GM10266 (cell line): Measurements from ENCODE around the gene TUBD1.
"Not testable (repeated sequence)": the region's sequence is repeated elsewhere in the genome, so short reads cannot be mapped to it uniquely, and the experiment has no call there.

Experiments
- DNase-seq: peaks from one replicate; pipeline ENCODE4 v3.0.0; 2012; ENCODE audit errors: extremely low spot score
- TF ChIP-seq, protein P1 (sequence below): IDR thresholded peaks from 2 replicates; pipeline ENCODE4 v1.5.1; 2012; ENCODE audit warnings: mild to moderate bottlenecking, low read depth; ENCODE audit not compliant: control insufficient read depth, insufficient read depth; ENCODE audit errors: missing control alignments

TUBD1 gene

DNA sequence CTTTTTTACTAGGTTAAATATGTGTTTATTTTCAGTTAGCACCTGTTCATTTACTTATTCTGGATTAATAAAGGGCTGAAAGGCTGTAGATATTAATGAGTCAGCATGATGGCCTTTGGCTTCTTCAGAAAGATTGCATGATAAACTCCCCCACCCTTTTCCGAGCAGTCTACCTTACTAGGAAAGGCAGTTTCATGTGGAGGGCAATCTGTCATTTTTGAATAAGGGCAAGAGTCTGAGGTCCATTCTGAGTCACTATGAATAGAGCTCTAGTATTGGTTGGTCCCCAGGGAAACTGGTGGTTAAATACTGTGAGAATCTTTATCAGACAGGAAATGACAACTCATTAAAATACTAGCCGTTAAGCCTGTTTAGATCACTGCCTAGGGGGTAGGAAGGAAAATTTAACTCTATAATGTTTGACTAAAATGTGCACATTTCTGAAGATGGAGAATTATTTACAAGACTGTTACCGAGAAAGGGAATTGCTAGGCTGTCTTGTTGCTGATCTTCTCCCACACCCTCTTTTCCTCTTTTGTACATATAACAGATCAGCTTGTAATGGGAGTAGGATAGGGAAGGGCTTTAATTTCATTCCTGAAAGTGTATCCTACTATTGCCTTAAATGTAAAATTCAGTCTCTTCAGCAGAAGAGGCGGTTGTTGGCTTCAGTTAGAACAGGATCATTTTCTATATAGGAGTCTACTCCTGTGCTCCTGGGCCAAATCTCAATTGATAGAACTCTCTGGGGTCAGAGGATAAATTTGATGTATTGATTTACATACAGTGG, 63.3 kb downstream of the TUBD1 start:
- TF ChIP-seq, protein P1, sequence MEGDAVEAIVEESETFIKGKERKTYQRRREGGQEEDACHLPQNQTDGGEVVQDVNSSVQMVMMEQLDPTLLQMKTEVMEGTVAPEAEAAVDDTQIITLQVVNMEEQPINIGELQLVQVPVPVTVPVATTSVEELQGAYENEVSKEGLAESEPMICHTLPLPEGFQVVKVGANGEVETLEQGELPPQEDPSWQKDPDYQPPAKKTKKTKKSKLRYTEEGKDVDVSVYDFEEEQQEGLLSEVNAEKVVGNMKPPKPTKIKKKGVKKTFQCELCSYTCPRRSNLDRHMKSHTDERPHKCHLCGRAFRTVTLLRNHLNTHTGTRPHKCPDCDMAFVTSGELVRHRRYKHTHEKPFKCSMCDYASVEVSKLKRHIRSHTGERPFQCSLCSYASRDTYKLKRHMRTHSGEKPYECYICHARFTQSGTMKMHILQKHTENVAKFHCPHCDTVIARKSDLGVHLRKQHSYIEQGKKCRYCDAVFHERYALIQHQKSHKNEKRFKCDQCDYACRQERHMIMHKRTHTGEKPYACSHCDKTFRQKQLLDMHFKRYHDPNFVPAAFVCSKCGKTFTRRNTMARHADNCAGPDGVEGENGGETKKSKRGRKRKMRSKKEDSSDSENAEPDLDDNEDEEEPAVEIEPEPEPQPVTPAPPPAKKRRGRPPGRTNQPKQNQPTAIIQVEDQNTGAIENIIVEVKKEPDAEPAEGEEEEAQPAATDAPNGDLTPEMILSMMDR, result no peak
- DNase-seq, result peak; percentile 63

DNA sequence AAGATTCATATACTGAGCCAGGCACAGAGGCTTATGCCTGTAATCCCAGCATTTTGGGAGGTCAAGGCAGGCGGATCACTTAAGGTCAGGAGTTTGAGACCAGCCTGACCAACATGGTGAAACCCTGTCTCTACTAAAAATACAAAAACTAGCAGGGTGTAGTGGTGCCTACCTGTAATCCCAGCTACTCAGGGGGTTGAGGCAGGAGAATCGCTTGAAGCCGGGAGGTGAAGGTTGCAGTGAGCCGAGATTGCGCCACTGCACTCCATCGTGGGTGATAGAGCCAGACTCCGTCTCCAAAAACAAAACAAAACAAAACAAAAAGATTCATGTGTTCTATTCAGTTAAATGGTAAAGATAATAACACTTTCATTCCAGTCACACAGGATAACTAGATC, 63.9 kb downstream of the TUBD1 start:
- DNase-seq, result not testable (repeated sequence)

DNA sequence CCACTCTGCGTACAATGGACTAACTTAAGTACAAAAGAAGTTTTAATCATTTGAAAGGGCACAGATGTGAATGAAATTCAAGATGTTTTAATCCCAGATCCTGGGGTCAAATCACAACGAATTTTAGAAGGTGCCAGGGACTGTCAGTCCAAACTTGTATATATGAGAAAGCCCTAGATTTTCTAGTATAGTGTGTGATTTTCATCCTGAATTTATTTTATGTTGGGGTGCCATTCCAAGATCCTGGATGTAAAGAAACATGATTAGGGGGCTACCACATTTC, 64.3 kb downstream of the TUBD1 start:
- DNase-seq, result no peak
- TF ChIP-seq, protein P1, result no peak

DNA sequence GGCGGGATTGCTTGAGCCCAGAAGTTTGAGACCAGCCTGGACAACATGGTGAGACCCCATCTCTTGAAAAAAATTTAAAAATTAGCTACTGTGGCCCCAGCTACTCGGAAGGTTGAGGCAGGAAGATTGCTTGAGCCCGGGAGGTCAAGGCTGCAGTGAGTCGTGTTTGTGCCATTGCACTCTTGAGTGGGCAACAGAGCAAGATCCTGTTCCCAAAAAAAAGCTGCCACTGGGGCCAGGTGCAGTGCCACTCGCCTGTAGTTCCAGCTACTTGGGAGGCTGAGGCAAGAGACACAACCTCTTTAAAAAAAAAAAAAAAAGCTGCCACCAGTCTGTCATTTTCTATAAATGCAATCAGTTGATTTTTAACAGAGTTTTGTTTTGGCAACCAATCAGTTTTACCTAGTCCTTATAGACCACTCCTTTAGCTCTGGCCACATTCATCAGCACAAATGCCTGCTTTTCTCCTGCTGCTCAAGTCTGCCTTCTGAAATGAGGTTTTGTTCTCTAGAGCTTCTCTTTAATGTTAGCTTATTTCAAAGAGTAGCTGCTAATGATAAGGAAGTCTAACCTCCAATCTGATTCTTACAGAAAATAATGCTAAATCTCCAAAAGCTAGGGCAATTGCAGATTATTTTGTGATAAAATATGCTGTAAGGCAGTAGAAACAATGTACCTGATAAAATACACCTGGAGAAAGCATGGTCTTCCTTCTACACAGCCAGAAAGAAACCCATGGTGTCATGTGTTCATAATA, 64.8 kb downstream of the TUBD1 start:
- no peak for DNase-seq
- TF ChIP-seq, protein P1, result no peak

DNA sequence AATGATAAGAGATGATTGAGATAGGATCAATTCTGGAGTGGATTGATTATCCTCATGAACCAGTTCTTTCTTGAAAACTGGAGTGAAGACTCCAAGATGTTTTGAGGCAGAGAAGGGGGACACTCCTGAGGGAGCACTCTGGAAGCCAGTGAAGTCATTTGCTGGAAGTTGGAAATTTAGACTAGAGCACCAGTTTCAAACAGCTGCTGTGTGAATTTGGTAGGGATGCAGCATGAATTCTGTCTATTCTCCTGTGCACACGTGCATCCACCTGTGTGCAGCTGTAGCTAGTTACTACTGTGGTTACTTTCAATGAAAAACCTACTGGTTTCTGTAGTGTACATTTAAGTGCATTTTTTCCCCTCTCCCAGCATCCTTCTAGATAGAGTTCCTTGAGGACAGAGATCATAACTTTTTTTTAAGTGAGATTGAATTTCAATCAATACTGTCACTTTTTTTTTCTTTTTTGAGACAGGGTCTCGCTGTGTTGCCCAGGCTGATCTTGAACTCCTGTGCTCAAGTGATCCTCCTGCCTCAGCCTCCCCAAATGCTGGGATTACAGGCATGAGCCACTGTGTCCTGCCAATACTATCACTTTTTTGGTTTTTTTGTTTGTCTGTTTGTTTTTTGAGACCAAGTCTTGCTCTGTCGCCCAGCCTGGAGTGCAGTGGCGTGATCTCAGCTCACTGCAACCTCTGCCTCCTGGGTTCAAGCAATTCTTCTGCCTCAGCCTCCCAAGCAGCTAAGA, 65.9 kb downstream of the TUBD1 start:
- no peak for DNase-seq
- TF ChIP-seq, protein P1, result no peak

DNA sequence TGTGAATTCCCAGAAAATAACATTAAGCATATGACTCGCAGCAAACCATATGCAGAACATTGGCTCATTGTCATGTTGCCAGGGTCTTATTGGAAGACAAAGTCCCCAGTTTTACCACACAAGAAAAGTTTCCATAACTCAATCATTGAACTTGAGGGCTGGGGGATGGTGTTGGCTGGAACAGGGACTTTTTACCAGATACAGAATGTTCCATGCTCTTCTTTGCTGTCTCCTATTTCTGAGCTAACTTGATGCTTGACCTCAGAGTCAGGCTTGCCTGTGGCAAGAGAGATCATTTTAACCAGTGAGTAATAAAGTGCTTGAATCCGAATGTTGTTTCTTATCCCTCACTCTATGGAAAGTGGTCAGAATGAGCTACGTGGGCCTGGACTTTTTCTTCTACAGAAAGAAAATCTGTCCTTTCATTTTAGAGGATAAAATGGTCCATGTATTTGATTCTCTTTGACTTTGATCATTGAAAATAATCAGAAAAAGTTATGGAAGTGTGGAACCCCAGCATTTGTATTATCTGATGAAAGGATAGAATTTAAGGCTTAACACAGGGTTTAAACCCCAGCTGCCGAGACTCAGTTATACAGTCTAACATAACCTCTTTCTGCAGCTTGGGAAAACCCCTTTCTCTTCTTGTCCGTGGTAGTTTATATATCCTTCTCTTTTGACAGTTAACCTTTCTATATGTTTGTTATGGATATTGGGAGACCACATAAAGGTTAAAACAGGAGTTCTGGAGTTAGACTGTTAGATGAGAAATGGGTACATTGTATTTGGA, 67.0 kb downstream of the TUBD1 start:
- TF ChIP-seq, protein P1, result no peak
- DNase-seq, result no peak

DNA sequence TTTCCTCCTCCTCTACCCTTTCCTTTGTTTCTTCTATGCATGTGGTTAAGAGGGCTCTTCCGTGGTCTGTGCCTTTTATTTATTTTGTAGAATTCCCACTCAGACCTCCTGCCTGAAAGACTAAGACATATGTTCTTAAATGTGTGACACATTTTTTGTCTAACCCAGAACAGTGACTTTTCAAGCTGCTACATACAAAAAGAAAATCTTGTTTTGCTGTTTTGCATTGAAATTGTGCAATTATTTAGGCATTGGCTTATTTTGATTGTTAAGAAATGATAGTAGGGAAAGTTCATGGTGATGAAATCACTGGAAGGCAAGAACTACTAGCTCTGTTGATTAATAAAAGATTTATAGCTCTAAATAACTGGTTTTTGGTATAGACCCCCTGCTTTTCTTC, 76.8 kb downstream of the TUBD1 start:
- DNase-seq, result no peak
- TF ChIP-seq, protein P1, result no peak
